HG02588 (cell line): ENCODE data around the gene FBXO31.

Experiments used
- ATAC-seq: cut with Tn5 transposase; IDR thresholded peaks from one replicate; pipeline ENCODE4 v1.9.1; 2021; ENCODE audit warnings: mild to moderate bottlenecking, moderate library complexity; ENCODE audit not compliant: unreplicated experiment

The FBXO31 gene

GRCh38 chr16:87316923-87317749 lies 66.4 kb downstream of the FBXO31 start, which contains the start of gene C16orf95:
Gene C16orf95, minus strand, starts transcription at chr16:87317392. Its CDS starts 150 bp downstream, at chr16:87317242.
- ATAC-seq: peak; percentile 87

DNA sequence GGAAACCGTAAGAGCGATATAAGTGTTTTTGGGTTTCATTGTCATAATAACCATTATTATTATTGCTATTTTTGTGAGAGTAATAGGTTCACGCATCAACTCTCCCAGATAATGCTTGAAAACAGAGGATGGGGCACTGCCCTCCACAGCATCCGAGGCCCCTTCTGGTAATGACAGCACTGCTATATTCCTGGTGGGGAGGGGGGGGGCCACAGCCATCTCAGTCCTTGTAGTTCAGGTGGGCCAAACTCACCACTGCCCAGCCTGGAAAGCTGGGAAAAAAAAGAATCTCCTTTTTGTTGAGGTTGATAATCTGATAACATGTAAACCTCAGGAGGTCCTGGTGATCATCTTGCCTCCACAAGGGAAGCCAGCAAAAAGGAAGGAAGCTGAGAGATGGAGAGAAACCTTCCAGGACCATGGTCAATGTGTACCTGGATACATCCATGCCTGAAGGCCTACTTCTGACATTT lies 67.1 kb downstream of the FBXO31 start:
- no peak for ATAC-seq

DNA sequence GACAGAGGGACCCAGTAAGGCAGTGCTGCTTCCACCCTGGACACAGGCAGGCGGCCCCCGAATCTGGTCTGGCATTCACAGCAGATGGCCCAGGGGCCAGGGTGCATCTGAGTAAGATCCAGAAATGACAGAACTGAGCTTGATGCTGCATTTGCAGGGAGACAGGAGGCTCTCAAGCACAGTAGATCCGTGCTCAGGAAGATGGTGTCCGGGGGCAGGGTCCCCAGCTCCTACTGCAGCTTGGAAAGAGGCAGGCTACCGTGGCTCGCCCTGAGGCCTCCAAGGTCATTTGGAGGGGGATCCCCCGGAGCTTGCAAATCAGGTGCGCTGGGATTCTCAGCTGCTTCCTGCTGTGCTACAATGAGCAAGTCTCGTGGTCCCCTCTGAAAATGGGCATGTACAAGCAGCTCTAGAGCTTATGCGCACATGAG lies 68.6 kb downstream of the FBXO31 start:
- no peak for ATAC-seq

DNA sequence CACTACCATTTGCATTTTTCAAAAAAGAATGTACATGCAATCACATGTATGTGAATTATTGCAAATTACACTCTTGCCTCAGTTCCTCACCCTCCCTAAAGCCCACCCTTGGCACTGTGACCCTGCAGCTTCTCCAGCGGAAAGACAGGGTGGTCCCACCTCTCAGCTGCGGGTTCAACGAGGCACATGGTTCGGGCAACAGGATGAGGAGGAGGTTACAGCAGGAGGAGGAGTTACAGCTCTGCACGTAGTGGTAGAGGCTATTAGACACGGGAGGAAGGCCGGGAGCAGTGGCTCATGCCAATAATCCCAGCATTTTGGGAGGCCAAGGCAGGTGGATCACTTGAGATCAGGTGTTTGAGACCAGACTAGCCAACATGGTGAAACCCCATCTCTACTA lies 71.6 kb downstream of the FBXO31 start:
- ATAC-seq: no peak

- no peak for ATAC-seq
Measured at GRCh38 chr16:87311387-87311786, 72.2 kb downstream of the FBXO31 start.

- ATAC-seq: no peak
Measured at GRCh38 chr16:87310610-87311009, 73.0 kb downstream of the FBXO31 start.

DNA sequence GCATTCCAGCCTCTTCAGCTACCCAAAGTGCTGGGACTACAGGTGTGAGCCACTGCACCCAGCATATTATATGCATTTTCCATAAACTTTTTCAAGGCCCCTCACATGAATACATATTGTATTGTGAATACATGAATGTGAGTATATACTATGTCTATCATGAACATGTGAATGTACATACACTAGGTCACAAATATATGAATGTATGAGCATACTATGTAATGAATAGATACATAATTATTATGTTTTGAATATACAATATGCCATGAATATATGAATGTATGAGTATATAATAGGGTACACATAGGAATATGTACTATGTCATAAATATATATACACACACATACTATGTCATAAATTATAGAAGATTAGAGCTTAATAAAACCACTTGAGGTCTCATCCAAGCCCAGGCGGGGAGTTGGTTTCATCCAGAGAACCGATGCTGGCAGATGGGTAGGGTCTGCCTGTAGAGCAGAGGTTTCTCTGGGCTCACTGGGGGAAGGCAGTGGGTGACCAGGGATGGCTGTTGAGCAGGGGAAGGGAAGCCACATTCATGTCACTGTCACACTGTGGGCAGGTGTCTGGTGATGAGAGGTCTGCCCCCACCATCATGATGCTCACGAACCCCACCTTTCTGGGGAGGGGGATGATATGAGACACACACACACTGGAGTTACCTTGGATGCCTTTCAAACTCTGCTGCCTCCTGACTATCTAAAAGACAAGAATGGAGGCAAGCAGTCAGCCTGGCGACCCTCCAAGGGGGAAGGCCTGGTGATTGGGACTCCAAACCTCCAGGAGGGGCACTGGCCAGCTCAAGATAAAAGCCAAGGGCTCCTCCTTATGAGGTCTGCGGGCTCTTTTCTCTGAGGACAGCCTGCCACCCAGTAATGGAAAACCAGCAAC lies 73.7 kb downstream of the FBXO31 start:
- no peak for ATAC-seq

DNA sequence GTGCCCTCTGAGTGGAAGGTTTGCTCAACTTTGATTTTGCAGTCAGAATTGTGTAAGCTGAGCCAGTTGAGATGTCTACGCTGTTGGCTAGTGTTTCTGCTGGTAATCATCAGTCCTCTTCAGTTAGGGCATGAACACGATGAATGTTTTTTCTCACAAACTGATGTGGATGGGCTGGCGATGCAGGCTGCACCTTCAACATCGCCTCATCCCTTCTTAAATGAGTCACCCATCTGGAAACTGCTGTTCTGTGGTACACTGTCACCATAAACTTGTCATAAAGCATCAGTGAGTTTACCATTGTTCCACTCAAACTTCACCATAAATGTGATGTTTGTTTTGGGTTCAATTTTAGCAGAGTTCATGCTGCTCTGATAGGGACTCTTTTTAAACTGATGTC lies 74.8 kb downstream of the FBXO31 start:
- ATAC-seq: no peak

DNA sequence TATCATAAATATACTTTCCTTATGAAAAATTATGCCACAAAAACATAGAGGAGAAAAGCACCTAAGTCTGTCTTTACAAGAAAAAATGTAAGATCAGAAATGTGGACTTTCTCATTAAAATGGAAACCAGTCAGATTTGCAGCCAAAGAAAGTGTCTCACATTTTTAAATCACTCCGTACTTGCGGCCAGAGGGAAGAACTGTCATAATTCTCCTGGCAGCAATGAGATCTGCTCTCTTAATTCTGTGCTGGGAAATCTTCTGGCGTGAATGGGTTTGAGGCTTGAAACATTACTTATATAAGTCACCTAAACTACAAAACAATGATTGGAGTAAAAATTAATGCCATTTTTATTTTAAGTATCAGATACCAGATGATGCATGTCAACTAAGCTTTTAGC lies 77.1 kb downstream of the FBXO31 start:
- no peak for ATAC-seq

DNA sequence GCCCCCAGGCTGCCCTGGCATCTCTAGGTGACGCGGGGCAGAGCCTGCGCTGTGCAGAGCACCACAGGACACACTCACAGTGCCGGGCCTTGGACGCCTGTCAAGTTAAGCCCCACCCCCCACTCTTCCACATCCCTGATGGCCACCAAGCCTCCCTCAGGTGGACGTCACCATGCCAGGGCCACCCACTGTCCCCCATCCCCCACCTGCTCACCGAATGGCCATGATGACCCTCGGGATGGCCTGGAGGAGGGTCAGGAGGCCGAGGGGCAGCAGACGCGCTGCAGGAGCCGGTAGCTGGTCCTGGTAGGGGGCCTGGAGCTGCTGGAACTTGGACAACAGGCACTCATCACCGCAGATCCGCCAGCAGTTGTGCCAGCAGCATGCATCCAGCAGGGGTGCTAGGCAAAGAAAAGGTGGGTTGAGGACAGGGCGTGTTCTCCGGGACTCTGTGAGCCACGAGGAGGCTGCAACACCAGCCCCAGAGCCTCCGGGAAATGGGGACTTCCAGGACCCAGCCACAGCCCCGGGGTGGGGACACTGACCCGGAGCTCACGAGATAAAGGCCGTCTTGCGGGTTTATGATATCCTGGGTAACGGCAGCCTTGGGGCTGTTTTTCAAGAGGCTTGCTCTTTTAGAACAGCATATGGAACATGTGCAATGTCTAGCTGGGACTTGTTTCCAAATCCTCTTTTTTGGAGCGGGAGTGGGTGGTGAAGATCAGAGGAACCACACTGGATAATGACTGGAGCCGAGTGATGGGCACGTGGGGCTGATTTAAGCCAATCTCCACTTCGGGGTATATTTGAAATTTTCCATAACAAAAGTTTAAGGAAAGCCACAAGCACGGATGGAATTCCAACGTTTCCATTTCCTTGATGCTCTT lies 77.8 kb downstream of the FBXO31 start:
- ATAC-seq: no peak

GRCh38 chr16:87304951-87305350 lies 78.6 kb downstream of the FBXO31 start:
- no peak for ATAC-seq

GRCh38 chr16:87303962-87304521 lies 79.5 kb downstream of the FBXO31 start:
- no peak for ATAC-seq

DNA sequence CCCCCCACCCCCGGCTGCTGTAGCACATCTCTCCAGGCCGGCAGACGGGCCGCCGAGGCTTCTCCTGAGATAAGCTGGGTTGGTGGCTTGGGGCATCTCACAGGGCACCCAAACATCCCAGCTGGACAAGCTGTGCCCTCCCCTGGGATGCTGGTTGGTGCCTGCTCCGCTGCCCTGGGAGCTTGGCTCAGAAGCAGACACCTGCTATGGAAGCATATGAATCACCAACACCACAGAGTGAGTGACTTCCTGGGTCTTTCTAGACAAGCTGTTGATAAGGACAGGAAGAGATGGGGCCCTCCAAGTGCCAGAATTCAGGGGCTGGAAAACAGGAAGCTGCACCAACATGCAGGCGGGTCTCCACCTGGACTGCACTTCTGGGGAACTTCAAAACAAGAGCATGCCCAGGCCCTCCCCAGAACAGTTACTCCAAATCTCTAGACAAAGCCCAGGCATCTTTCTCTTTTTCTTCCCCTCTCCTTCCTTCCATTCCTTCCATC lies 80.1 kb downstream of the FBXO31 start:
- ATAC-seq: no peak

DNA sequence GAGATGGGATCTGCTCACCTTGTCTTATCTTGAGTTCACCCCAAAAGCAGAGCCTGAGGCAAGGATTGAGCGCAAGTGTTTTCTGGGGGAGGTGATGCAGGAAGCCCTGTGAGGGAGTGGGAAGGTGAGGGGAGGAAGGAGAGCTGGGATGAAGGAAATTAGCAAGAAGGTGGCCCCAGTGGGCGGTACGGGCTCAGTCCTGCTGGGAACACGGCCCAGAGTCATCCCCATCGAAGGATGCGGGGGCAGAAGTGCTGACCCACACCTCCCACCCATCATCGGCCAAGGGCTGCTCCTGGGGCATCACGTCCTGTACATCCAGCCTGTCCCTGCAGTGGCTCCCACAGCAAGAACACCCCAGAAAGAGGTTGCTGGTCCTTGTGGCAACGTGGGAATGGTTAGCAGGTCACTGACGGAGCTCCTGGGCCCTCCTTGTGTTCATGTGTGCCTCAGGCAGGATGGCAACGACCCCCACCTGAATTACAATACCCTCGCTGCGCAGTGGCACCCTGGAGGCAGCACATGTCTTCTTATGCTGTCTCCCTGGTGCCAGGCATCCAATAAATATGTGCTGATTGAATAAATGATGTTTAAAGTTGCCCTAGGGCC lies 84.6 kb downstream of the FBXO31 start:
- ATAC-seq: no peak

DNA sequence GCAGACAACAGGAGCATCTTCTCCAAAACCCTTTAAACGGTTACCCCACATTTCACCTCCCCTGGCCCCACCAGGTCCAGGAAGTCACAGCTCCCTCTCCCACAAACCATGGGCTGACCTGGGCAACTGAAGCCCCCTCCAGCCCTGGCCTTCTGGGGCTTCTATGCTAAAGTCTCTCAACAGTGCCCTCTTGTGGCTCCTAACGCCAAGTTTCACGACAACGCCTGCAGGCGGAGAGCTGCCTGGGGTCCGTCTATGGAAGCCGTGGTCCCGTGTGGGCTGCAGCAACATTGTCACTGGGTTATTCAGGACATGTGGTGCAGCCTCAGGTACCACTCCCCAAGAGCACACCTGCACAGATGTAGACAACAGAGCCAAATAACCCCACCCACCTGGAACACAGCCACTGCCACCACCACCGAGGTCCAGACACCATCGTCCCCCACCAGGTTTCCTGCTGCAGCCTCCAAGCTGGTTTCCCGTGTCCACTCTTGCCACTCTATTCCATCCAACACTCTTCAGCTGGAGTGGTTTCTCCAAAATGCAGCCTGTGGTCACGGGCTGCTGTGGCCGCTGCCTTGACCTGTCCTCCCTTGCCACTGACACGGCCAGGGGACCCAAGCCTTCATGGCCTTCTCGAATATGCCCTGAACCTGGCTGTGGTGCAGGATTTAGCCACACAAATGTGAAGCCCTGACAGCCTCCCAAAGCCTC lies 85.5 kb downstream of the FBXO31 start:
- no peak for ATAC-seq

- ATAC-seq: no peak
Measured at GRCh38 chr16:87297407-87297806, 86.2 kb downstream of the FBXO31 start.

DNA sequence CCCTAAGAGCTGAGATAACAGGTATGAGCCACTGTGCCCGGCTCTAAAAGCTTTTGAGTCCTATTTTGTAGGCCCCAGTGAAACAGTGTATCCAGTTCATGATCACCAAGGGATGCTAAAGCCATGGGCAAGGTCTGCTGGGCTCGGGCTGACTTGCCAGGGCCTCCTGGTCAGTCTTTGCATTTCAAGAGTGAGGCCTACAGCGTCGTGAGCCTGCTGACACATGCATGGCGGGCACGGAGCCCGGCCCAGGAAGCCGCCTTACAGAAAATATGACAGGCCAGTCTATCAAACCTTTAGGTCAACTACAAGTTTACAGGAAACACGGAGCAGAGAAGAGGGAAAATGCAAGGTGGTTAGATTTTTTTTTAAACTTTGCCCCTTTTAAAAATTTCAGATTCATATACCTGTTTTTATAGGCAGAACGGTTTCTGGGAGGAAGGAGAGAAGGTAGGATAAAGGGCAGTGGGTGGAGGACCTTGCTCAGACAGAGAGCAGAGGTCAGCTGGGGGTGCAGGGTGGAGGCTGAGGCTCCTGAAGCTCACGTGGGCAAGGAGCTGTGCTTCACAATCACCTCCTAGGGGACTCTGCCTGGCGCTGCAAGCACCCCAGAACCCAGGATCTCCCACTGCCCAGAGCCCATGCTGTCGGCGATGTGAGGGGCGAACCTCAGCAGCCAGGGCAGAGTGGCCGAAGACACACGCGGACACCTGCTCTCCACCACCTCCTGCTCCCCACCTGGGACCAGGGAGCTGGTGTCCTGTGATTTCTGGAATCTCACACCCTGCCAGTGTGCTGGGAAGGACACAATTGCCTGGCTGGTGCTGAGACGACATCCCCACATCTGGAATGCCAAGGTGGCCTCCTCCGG lies 87.7 kb downstream of the FBXO31 start:
- no peak for ATAC-seq

DNA sequence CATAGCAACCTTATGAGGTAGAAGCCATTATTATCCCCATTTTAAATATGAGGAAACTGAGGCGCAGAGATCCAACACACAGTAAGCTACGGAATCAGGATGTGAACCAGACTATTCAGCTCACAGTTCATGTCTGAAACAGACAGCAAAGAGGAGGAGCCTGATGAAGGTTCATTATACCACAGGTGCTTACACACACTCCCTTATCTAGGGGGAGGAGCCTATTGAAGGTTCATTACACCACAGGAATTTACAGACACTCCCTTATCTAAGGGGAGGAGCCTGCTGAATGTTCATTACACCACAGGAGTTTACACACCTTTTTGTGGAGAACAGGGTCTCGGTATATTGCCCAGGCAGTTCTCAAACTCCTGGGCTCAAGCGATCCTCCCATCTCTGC lies 88.3 kb downstream of the FBXO31 start:
- no peak for ATAC-seq
